KMS-11 (cell line): ENCODE results near the gene ELOVL4.

ENCODE experiments used
- H2AFZ ChIP-seq: fragments of 200-600 bp; sonication (generic); 2 replicates; pipeline ENCODE4 v1.6.1; 2016; ENCODE audit warnings: antibody characterized with exemption, mixed run types, low read depth
- H3K27ac ChIP-seq: fragments of 200-600 bp; sonication (generic); 2 replicates; pipeline ENCODE4 v1.6.1; 2016; ENCODE audit warnings: mild to moderate bottlenecking, mixed run types
- H3K27me3 ChIP-seq: fragments of 200-600 bp; sonication (generic); 2 replicates; pipeline ENCODE4 v1.6.1; 2017; ENCODE audit warnings: mild to moderate bottlenecking, low read depth, mixed run types, moderate library complexity; ENCODE audit not compliant: insufficient read depth
- H3K36me3 ChIP-seq: fragments of 200-600 bp; sonication (generic); 2 replicates; pipeline ENCODE4 v1.6.1; 2017; ENCODE audit warnings: mild to moderate bottlenecking, mixed run types; ENCODE audit not compliant: insufficient read depth
- H3K4me1 ChIP-seq: fragments of 200-600 bp; sonication (generic); 2 replicates; pipeline ENCODE4 v1.6.1; 2016; ENCODE audit warnings: mild to moderate bottlenecking, low read depth, mixed run types; ENCODE audit not compliant: poor library complexity, severe bottlenecking
- H3K4me2 ChIP-seq: fragments of 200-600 bp; sonication (generic); 2 replicates; pipeline ENCODE4 v1.7.0; 2016; ENCODE audit warnings: mild to moderate bottlenecking, mixed run types
- H3K4me3 ChIP-seq: fragments of 200-600 bp; sonication (generic); IDR thresholded peaks from 2 replicates; pipeline ENCODE4 v1.6.1; 2017; ENCODE audit warnings: low read depth, low read length, mixed read lengths; ENCODE audit not compliant: insufficient read depth
- H3K79me2 ChIP-seq: fragments of 200-600 bp; sonication (generic); 2 replicates; pipeline ENCODE4 v1.6.1; 2016; ENCODE audit warnings: low read depth, mixed run types; ENCODE audit not compliant: insufficient read depth
- H3K9ac ChIP-seq: fragments of 200-600 bp; sonication (generic); 2 replicates; pipeline ENCODE4 v1.6.1; 2016; ENCODE audit warnings: mild to moderate bottlenecking, mixed run types
- H4K20me1 ChIP-seq: fragments of 200-600 bp; sonication (generic); 2 replicates; pipeline ENCODE4 v1.6.1; 2016; ENCODE audit warnings: mild to moderate bottlenecking, mixed run types; ENCODE audit not compliant: insufficient read depth
- TF ChIP-seq, protein P1 (sequence below): fragments of 200-600 bp; sonication (generic); conservative IDR thresholded peaks from 2 replicates; pipeline ENCODE4 v1.6.1; 2017; ENCODE audit warnings: low read depth, mild to moderate bottlenecking, antibody characterized with exemption, low read length, moderate library complexity, mixed read lengths

Gene ELOVL4

DNA sequence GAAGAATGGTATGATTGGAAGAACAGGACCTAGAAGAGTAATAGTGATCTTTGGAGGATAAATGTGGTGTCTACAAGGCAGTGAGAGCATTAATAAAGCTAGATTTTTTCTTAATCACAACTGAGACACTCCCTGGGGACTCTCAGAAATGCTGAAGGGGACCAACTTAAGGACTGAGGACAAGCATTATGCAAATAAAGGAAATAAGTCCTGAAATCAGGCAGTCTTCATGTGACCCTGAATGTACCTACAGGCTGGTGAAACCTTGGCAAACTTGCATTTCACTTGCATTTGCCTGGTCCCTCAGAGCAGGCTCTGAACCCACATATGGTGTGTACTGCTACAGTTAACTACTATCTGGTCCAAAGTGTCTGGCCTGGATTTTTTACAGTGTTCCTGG is 37.8 kb upstream of the ELOVL4 start:
- H3K4me1 ChIP-seq = no peaks in the 10 kb centered on the region
- H3K4me2 ChIP-seq = no peak overlapping the region
- TF ChIP-seq, protein P1, sequence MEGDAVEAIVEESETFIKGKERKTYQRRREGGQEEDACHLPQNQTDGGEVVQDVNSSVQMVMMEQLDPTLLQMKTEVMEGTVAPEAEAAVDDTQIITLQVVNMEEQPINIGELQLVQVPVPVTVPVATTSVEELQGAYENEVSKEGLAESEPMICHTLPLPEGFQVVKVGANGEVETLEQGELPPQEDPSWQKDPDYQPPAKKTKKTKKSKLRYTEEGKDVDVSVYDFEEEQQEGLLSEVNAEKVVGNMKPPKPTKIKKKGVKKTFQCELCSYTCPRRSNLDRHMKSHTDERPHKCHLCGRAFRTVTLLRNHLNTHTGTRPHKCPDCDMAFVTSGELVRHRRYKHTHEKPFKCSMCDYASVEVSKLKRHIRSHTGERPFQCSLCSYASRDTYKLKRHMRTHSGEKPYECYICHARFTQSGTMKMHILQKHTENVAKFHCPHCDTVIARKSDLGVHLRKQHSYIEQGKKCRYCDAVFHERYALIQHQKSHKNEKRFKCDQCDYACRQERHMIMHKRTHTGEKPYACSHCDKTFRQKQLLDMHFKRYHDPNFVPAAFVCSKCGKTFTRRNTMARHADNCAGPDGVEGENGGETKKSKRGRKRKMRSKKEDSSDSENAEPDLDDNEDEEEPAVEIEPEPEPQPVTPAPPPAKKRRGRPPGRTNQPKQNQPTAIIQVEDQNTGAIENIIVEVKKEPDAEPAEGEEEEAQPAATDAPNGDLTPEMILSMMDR = no peak
- H3K27me3 ChIP-seq = no peaks in the 10 kb centered on the region
- H4K20me1 ChIP-seq = no peaks in the 10 kb centered on the region
- no peak overlapping the region for H3K9ac ChIP-seq
- H3K27ac ChIP-seq = no peak overlapping the region
- no peaks in the 10 kb centered on the region for H3K36me3 ChIP-seq
- no peak overlapping the region for H2AFZ ChIP-seq
- H3K4me3 ChIP-seq = no peak overlapping the region
- H3K79me2 ChIP-seq = no peaks in the 10 kb centered on the region

DNA sequence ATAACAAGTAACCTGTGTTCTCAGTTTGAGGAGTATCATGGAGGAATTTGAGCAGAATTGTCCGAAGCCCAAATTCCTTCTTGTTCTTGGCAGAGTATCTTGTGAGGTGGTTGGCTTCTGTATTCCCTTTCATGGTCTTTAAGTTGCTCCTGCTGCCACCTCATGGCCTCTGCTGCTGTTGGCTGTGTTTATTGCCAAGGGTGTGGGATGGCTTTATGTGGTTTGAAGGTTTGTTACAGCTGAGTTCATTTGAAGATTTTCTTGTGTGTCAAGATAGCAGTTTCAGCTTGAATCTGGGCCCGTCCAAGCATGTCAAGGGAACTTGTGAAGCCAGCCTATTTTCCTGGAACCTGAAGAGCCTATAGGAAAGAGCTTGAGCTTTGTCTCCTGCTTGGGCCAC is 36.9 kb upstream of the ELOVL4 start:
- Histone ChIP-seq H4K20me1 (no peaks in the 10 kb centered on the region), H3K4me1 (no peaks in the 10 kb centered on the region), H3K27ac (no peak overlapping the region), H3K79me2 (no peaks in the 10 kb centered on the region), H3K9ac (no peak overlapping the region), H3K4me2 (no peak overlapping the region), H3K36me3 (no peaks in the 10 kb centered on the region), H3K27me3 (no peaks in the 10 kb centered on the region), H3K4me3 (no peak overlapping the region), H2AFZ (no peak overlapping the region)
- TF ChIP-seq, protein P1 = no peak

DNA sequence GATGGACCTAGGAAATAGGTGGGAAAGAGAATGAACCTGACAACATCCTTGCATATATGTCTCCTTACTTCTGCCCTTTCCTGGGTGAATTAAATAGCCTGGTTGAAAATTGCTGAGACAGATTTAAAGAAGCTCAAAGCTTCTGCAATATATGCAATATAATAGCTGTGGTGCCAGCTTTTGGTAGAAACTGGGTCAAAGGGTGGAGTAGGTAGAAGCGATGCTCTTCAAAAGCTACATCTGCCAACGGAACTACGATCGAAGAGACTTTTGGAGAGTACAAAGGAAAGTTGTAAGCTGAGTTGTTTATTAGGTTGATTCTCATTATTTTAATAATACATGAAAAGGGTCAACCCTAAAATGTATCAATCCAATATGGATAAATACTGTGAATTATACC is 34.3 kb upstream of the ELOVL4 start:
- Histone ChIP-seq H3K36me3 (no peaks in the 10 kb centered on the region), H3K4me3 (no peak overlapping the region), H3K79me2 (no peaks in the 10 kb centered on the region), H3K9ac (no peak overlapping the region), H2AFZ (no peak overlapping the region), H4K20me1 (no peaks in the 10 kb centered on the region), H3K4me1 (no peaks in the 10 kb centered on the region), H3K27me3 (no peaks in the 10 kb centered on the region), H3K4me2 (no peak overlapping the region), H3K27ac (no peak overlapping the region)
- TF ChIP-seq, protein P1 = no peak

DNA sequence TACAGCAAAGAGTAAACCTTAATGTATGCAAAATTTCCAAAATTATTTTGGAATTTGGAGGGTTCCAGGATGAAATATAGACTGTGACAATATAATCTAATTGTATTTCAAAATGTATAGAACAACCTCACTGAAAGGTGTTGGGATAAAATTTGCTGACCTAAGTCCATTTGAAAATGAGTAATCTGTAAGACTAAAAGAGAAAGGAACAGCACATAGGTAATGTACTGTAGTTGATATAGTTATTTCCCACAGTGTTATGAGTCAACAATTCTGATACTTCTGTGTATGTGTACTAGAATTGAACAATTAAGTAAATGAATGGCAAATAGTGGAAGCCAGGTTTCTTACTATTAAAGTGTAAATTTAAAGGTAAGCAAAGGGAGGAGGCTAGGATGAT is 23.8 kb upstream of the ELOVL4 start:
- Histone ChIP-seq H3K4me1 (no peaks in the 10 kb centered on the region), H3K36me3 (no peaks in the 10 kb centered on the region), H3K79me2 (no peaks in the 10 kb centered on the region), H3K4me2 (no peak overlapping the region), H2AFZ (no peak overlapping the region), H3K27me3 (no peaks in the 10 kb centered on the region), H3K27ac (no peak overlapping the region), H3K4me3 (no peak overlapping the region), H4K20me1 (no peaks in the 10 kb centered on the region), H3K9ac (no peak overlapping the region)
- TF ChIP-seq, protein P1 = no peak

DNA sequence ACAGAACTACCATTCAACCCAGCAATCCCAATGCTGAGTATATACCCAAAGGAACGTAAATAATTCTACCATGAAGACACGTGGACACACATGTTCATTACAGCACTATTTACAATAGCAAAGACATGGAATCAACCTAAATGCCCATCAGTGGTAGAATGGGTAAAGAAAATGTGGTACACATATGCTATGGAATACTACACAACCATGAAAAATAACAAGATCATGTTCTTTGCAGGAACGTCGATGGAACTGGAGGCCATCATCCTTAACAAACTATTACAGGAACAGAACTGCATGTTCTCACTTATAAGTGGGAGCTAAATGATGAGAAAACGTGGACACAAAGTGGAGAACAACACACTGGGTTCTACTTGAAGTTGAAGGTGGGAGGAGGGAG is 22.4 kb upstream of the ELOVL4 start:
- no peaks in the 10 kb centered on the region for H3K4me1 ChIP-seq
- no peaks in the 10 kb centered on the region for H3K36me3 ChIP-seq
- no peaks in the 10 kb centered on the region for H3K27me3 ChIP-seq
- H3K79me2 ChIP-seq = no peaks in the 10 kb centered on the region
- no peaks in the 10 kb centered on the region for H4K20me1 ChIP-seq
- H3K4me2 ChIP-seq = no peak overlapping the region
- H3K4me3 ChIP-seq = no peak overlapping the region
- no peak overlapping the region for H3K9ac ChIP-seq
- H3K27ac ChIP-seq = no peak overlapping the region
- no peak overlapping the region for H2AFZ ChIP-seq
- TF ChIP-seq, protein P1 = no peak
